ENCODE data around the gene RBM14. TPM values are rescaled to one million over a fixed set of nuclear protein-coding genes. Genes with fewer than 3 reads are reported as not detected.
"Not testable (repeated sequence)": the region's sequence is repeated elsewhere in the genome, so short reads cannot be mapped to it uniquely, and the experiment has no call there.

The RBM14 gene
- total RNA-seq, 1 donor from 2014 or later = 34.9 TPM

DNA sequence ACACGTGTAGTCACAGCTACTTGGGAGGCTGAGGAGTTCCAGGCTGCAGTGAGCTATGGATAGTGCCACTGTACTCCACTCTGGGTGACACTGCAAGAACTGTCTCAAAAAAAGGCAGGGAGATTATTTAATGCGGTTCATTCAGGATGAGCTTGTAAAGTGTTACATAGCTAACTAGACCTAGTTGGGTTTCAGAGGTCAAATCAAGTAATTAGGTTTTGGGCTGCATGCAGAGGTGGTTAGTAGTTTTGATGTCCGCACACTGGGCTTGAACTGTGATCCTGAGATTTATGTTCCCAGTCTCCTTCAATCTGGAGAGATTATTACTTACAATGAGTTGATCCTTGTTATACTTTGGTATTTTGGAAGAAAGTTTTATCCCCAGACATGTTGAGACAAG lies 20.0 kb downstream of the RBM14 start:
- DNase-seq (ENCODE audit: extremely low spot score in 2 of 2) = no peak
- H3K9me3 ChIP-seq = no peaks in the 10 kb centered on the region
- intact Hi-C loops (cut with DNase I) = no loop called here
- no peak overlapping the region for H3K4me3 ChIP-seq
- peaks cover 45% of the 10 kb centered on the region for H3K4me1 ChIP-seq
- TF ChIP-seq POLR2AphosphoS5 (IDR thresholded peaks at IDR 0.05; ENCODE audit: insufficient read depth in 1 of 2, low read depth in 1 of 2) (no peak), POLR2A (IDR thresholded peaks at IDR 0.05) (no peak), CTCF (IDR thresholded peaks at IDR 0.05) (no peak)
- H3K27ac ChIP-seq = no peak overlapping the region
- H3K27me3 ChIP-seq = no peaks in the 10 kb centered on the region
- peaks cover 0 to 15% of the 10 kb centered on the region in 2 donors for H3K36me3 ChIP-seq

GRCh38 chr11:66637557-66638176 lies 21.2 kb downstream of the RBM14 start:
- Histone ChIP-seq H3K9me3 (no peaks in the 10 kb centered on the region), H3K27me3 (no peaks in the 10 kb centered on the region), H3K4me1 (peaks cover 58% of the 10 kb centered on the region), H3K27ac (peak overlapping the region; percentile 72), H3K36me3 (peaks cover 0 to 26% of the 10 kb centered on the region in 2 donors), H3K4me3 (peak overlapping the region; percentile 77 to 97)
- peak in 1 of 2 donors; percentile 88 for DNase-seq (ENCODE audit: extremely low spot score in 2 of 2)
- intact Hi-C loops (cut with DNase I) = no loop called here
- no peak for TF ChIP-seq POLR2A (IDR thresholded peaks at IDR 0.05)

- Histone ChIP-seq H3K27ac (peak within 1 kb of the TSS; percentile 82), H3K4me3 (peak within 1 kb of the TSS; percentile 77 to 97), H3K9me3 (no peaks in the 10 kb centered on the region), H3K36me3 (peaks cover 0 to 30% of the 10 kb centered on the region in 2 donors), H3K4me1 (peaks cover 65% of the 10 kb centered on the region), H3K27me3 (no peaks in the 10 kb centered on the region)
- peak; percentile 100 for DNase-seq (ENCODE audit: extremely low spot score in 2 of 2)
- intact Hi-C loops (cut with DNase I) = no loop called here
- TF ChIP-seq POLR2AphosphoS5 (IDR thresholded peaks at IDR 0.05; ENCODE audit: insufficient read depth in 1 of 2, low read depth in 1 of 2) (peak; percentile 92 to 99), CTCF (IDR thresholded peaks at IDR 0.05) (no peak), POLR2A (IDR thresholded peaks at IDR 0.05) (peak; percentile 64 to 88)
Observed at GRCh38 chr11:66638177-66639065, 22.0 kb downstream of the RBM14 start, which contains the start of gene RBM4. RBM4 (plus strand) TSS chr11:66638703; CDS start chr11:66639712, 1,009 bp downstream.

DNA sequence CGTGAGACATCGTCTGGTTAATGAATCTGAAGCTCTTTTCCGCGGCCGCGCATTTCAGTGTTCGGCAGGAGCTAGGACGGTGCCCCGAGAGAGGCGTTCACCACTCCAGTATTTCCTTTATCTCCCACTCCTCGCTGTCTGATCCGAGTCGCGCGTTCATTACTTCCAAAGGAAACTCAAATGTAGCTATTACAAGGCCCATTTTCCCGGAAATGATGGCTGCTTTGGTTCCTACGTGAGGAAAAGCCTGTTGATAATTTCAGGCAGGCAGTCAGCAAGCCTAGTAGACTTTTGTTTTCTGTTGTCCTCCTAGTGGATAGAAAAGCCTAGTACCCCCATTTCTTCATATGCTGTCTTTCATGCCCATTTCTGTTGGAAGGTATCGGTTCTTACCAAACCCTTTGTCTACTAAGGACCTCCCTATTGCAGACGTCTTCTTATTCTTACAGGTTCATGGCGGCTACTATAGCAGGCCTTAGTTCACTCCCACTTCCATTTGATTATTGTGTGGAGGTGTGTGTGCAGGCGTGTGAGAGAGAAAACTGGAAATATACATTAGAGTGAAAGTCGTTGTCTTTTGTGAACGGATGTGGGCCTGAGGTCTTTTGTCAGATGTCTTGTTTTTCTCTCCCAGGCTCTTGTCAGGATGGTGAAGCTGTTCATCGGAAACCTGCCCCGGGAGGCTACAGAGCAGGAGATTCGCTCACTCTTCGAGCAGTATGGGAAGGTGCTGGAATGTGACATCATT lies 22.8 kb downstream of the RBM14 start:
- intact Hi-C loops (cut with DNase I) = no loop called here
- Histone ChIP-seq H3K4me3 (peak overlapping the region; percentile 77 to 97), H3K27ac (peak overlapping the region; percentile 82), H3K9me3 (no peaks in the 10 kb centered on the region), H3K36me3 (peaks cover 0 to 38% of the 10 kb centered on the region in 2 donors), H3K27me3 (no peaks in the 10 kb centered on the region), H3K4me1 (peaks cover 74% of the 10 kb centered on the region)
- TF ChIP-seq POLR2AphosphoS5 (IDR thresholded peaks at IDR 0.05; ENCODE audit: insufficient read depth in 1 of 2, low read depth in 1 of 2) (no peak), CTCF (IDR thresholded peaks at IDR 0.05) (no peak), POLR2A (IDR thresholded peaks at IDR 0.05) (no peak)
- DNase-seq (ENCODE audit: extremely low spot score in 2 of 2) = no peak

- intact Hi-C loops (cut with DNase I); H3K27me3 ChIP-seq; DNase-seq (ENCODE audit: extremely low spot score in 2 of 2); H3K27ac ChIP-seq; H3K9me3 ChIP-seq: not testable (repeated sequence)
- peak overlapping the region; percentile 77 to 97 for H3K4me3 ChIP-seq
- peaks cover 80% of the 10 kb centered on the region for H3K4me1 ChIP-seq
- peaks cover 0 to 42% of the 10 kb centered on the region in 2 donors for H3K36me3 ChIP-seq
Observed at GRCh38 chr11:66639814-66640340, 23.4 kb downstream of the RBM14 start.
